GM18498 (cell line): ENCODE measurements around the gene SLC16A4.

Experiments
- ATAC-seq: cut with Tn5 transposase; IDR thresholded peaks from one replicate; pipeline ENCODE4 v1.9.1; 2021; ENCODE audit warnings: mild to moderate bottlenecking, moderate library complexity; ENCODE audit not compliant: unreplicated experiment

SLC16A4 gene

GRCh38 chr1:110335265-110335664 is 55.6 kb downstream of the SLC16A4 start:
- no peak for ATAC-seq

- ATAC-seq, result no peak
These were observed 62.1 kb downstream of the SLC16A4 start for GRCh38 chr1:110328700-110329099.

- no peak for ATAC-seq
These were observed 62.6 kb downstream of the SLC16A4 start for GRCh38 chr1:110328274-110328673.

- ATAC-seq, result no peak
These were observed 64.0 kb downstream of the SLC16A4 start for GRCh38 chr1:110326826-110327225.

- ATAC-seq, result no peak
These were observed 66.2 kb downstream of the SLC16A4 start for GRCh38 chr1:110324667-110325066.

GRCh38 chr1:110321846-110322245 is 69.0 kb downstream of the SLC16A4 start:
- no peak for ATAC-seq

GRCh38 chr1:110321045-110321444 is 69.8 kb downstream of the SLC16A4 start:
- no peak for ATAC-seq

GRCh38 chr1:110320168-110320518 is 70.7 kb downstream of the SLC16A4 start:
- no peak for ATAC-seq

GRCh38 chr1:110319332-110320167 is 71.3 kb downstream of the SLC16A4 start:
- no peak for ATAC-seq

- no peak for ATAC-seq
These were observed 72.8 kb downstream of the SLC16A4 start for GRCh38 chr1:110318046-110318445.

GRCh38 chr1:110316735-110317134 is 74.1 kb downstream of the SLC16A4 start:
- no peak for ATAC-seq
